H9 (cell line): Measurements from ENCODE around the gene NEUROD2. TPM values are rescaled to one million over a fixed set of nuclear protein-coding genes. Genes with fewer than 3 reads are reported as not detected.

ENCODE experiments used
- DNase-seq: peaks from one replicate; pipeline ENCODE4 v3.0.0-alpha.2; 2017
- H2AFZ ChIP-seq: one replicate; pipeline ENCODE4 v1.6.1; 2013; ENCODE audit warnings: mild to moderate bottlenecking, low read length, control low read depth, moderate library complexity
- H2AK5ac ChIP-seq: 2 replicates; pipeline ENCODE4 v1.6.1; 2013; ENCODE audit warnings: low read length, control low read depth, mixed read lengths; ENCODE audit not compliant: insufficient read length
- H2BK120ac ChIP-seq: one replicate; pipeline ENCODE4 v1.6.1; 2013; ENCODE audit warnings: low read depth, mild to moderate bottlenecking, low read length, control low read depth, inconsistent platforms; ENCODE audit not compliant: poor library complexity, severe bottlenecking
- H2BK12ac ChIP-seq: 2 replicates; pipeline ENCODE4 v1.6.1; 2013; ENCODE audit warnings: low read length, control low read depth, mixed read lengths, low read depth; ENCODE audit not compliant: insufficient read length
- H2BK15ac ChIP-seq: 2 replicates; pipeline ENCODE4 v1.6.1; 2013; ENCODE audit warnings: low read depth, low read length, control low read depth
- H2BK20ac ChIP-seq: one replicate; pipeline ENCODE4 v1.6.1; 2013; ENCODE audit warnings: low read depth, mild to moderate bottlenecking, low read length, control low read depth, inconsistent platforms; ENCODE audit not compliant: poor library complexity, severe bottlenecking
- H2BK5ac ChIP-seq: 2 replicates; pipeline ENCODE4 v1.6.1; 2013; ENCODE audit warnings: low read length, control low read depth, mixed read lengths; ENCODE audit not compliant: insufficient read length
- H3K14ac ChIP-seq: 2 replicates; pipeline ENCODE4 v1.6.1; 2013; ENCODE audit warnings: low read length, control low read depth; ENCODE audit not compliant: insufficient read depth
- H3K18ac ChIP-seq: 2 replicates; pipeline ENCODE4 v1.6.1; 2013; ENCODE audit warnings: low read depth, mild to moderate bottlenecking, mixed read lengths, low read length, control low read depth; ENCODE audit not compliant: insufficient read length
- H3K23ac ChIP-seq: 2 replicates; pipeline ENCODE4 v1.6.1; 2013; ENCODE audit warnings: low read length, control low read depth, mixed read lengths, low read depth; ENCODE audit not compliant: insufficient read length
- H3K23me2 ChIP-seq: 2 replicates; pipeline ENCODE4 v1.6.1; 2013; ENCODE audit warnings: low read depth, mild to moderate bottlenecking, mixed read lengths, low read length, control low read depth; ENCODE audit not compliant: insufficient read length, poor library complexity, severe bottlenecking
- H3K27ac ChIP-seq: 2 replicates; pipeline ENCODE4 v1.5.1; 2013; ENCODE audit warnings: low read length, control low read depth, mixed read lengths, low read depth; ENCODE audit not compliant: insufficient read length
- H3K27me3 ChIP-seq: 2 replicates; pipeline ENCODE4 v1.6.1; 2013; ENCODE audit warnings: low read length, control low read depth, inconsistent platforms; ENCODE audit not compliant: insufficient read depth
- H3K4ac ChIP-seq: 2 replicates; pipeline ENCODE4 v1.6.1; 2013; ENCODE audit warnings: low read depth, mild to moderate bottlenecking, control low read depth, inconsistent platforms, low read length, moderate library complexity
- H3K4me1 ChIP-seq: 2 replicates; pipeline ENCODE4 v1.6.1; 2013; ENCODE audit warnings: low read length, control low read depth, inconsistent platforms; ENCODE audit not compliant: insufficient read depth
- H3K4me2 ChIP-seq: 2 replicates; pipeline ENCODE4 v1.6.1; 2013; ENCODE audit warnings: low read length, control low read depth, mixed read lengths; ENCODE audit not compliant: insufficient read length, insufficient read depth
- H3K56ac ChIP-seq: 2 replicates; pipeline ENCODE4 v1.6.1; 2013; ENCODE audit warnings: low read depth, mild to moderate bottlenecking, mixed read lengths, low read length, control low read depth; ENCODE audit not compliant: insufficient read length
- H3K79me1 ChIP-seq: 2 replicates; pipeline ENCODE4 v1.6.1; 2013; ENCODE audit warnings: low read depth, mild to moderate bottlenecking, moderate library complexity, low read length, control low read depth, inconsistent platforms; ENCODE audit not compliant: insufficient read depth, poor library complexity, severe bottlenecking
- H3K79me2 ChIP-seq: 2 replicates; pipeline ENCODE4 v1.6.1; 2013; ENCODE audit warnings: low read length, control low read depth, inconsistent platforms; ENCODE audit not compliant: insufficient read depth
- H3K9ac ChIP-seq: 2 replicates; pipeline ENCODE4 v1.6.1; 2013; ENCODE audit warnings: low read length, control low read depth, mixed read lengths; ENCODE audit not compliant: insufficient read length; ENCODE audit errors: extremely low read depth
- H3K9me3 ChIP-seq: one replicate; pipeline ENCODE4 v1.6.1; 2013; ENCODE audit warnings: low read depth, low read length, inconsistent platforms; ENCODE audit not compliant: control insufficient read depth
- H3T11ph ChIP-seq: one replicate; pipeline ENCODE4 v1.6.1; 2013; ENCODE audit warnings: mild to moderate bottlenecking, low read length, control low read depth, inconsistent platforms
- H4K20me1 ChIP-seq: one replicate; pipeline ENCODE4 v1.6.1; 2013; ENCODE audit not compliant: control insufficient read depth, insufficient read length, insufficient read depth
- H4K5ac ChIP-seq: 2 replicates; pipeline ENCODE4 v1.6.1; 2013; ENCODE audit warnings: low read depth, mild to moderate bottlenecking, mixed read lengths, low read length, control low read depth; ENCODE audit not compliant: insufficient read length
- H4K8ac ChIP-seq: replicated peaks from 2 replicates; pipeline ENCODE4 v1.6.1; 2013; ENCODE audit warnings: low read length, control low read depth, mixed read lengths, low read depth; ENCODE audit not compliant: insufficient read length
- H4K91ac ChIP-seq: 2 replicates; pipeline ENCODE4 v1.6.1; 2013; ENCODE audit warnings: low read depth, mild to moderate bottlenecking, moderate library complexity, mixed read lengths, low read length, control low read depth; ENCODE audit not compliant: insufficient read length
- H3K27ac Mint-ChIP-seq, 3 experiments: 2 replicates in 2 of 3; 3 replicates in 1 of 3; pipeline ENCODE4 v1.8.0; 2020 to 2021; ENCODE audit warnings: mixed read lengths in 3 of 3, mild to moderate bottlenecking in 1 of 3, moderate library complexity in 1 of 3
- H3K27me3 Mint-ChIP-seq: 2 replicates; pipeline ENCODE4 v1.8.0; 2021; ENCODE audit warnings: low read depth, mild to moderate bottlenecking, moderate library complexity, mixed read lengths
- H3K36me3 Mint-ChIP-seq, 3 experiments: 2 replicates in 2 of 3; 3 replicates in 1 of 3; pipeline ENCODE4 v1.8.0; 2020 to 2021; ENCODE audit warnings: low read depth in 3 of 3, mixed read lengths in 3 of 3; ENCODE audit not compliant: insufficient read depth in 1 of 3
- H3K4me1 Mint-ChIP-seq, 2 experiments: 2 replicates each; pipeline ENCODE4 v1.8.0; 2020; ENCODE audit warnings: mixed read lengths in 2 of 2
- H3K4me3 Mint-ChIP-seq, 2 experiments: 2 replicates in 1 of 2; 3 replicates in 1 of 2; pipeline ENCODE4 v1.8.0; 2020 to 2021; ENCODE audit warnings: mild to moderate bottlenecking in 2 of 2, mixed read lengths in 2 of 2, moderate library complexity in 1 of 2
- H3K9me3 Mint-ChIP-seq, 2 experiments: 2 replicates in 1 of 2; 3 replicates in 1 of 2; pipeline ENCODE4 v1.8.0; 2020; ENCODE audit warnings: mild to moderate bottlenecking in 2 of 2, mixed read lengths in 2 of 2, moderate library complexity in 1 of 2
- WGBS: extraction: QIAGEN DNeasy Blood & Tissue Kit; methylation state at CpG from one replicate; pipeline ENCODE4 v1.1.7; 2013; ENCODE audit warnings: missing lambda C conversion rate, low lambda C conversion rate, mixed read lengths; ENCODE audit not compliant: insufficient read length; ENCODE audit errors: extremely low coverage; 5-methylcytosine and 5-hydroxymethylcytosine counted together
- total RNA-seq: library from RNA; stranded (reverse); gene quantifications from 2 replicates; pipeline ENCODE4 v1.2.1, GENCODE V29; 2021
- TF ChIP-seq, protein P1 (sequence below): fragments of 200-600 bp; sonication (generic); conservative IDR thresholded peaks from 3 replicates; pipeline ENCODE4 v1.8.0; 2021; ENCODE audit warnings: antibody characterized with exemption, mild to moderate bottlenecking

The NEUROD2 gene
- total RNA-seq, 1 experiment from 2014 or later: not detected

DNA sequence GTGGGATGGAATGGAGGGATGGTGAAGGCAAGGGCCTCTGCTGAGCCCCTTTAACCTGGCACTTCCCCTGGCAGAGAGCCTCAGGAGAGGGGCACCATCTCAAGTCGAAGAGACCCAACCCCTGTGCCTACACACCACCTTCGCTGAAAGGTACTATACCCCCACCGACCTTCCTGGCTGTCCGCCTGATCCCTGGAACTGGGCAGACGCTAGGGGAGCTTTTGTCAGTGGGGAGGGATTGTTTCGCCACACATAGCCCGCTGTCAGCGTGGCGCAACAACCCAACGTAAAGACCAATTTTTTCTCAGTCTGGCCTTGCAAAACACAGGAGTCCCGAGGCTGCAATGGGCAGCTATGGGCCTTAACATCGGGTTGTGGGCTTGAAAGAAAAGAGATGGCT is 22.2 kb upstream of the NEUROD2 start:
- H2AK5ac ChIP-seq: no peak overlapping the region
- H2AFZ ChIP-seq: no peak overlapping the region
- no peak overlapping the region for H2BK120ac ChIP-seq
- Mint-ChIP-seq H3K27ac (no peak overlapping the region), H3K27me3 (peaks cover 34% of the 10 kb centered on the region), H3K4me1 (peaks cover 63 to 80% of the 10 kb centered on the region in 2 experiments), H3K36me3 (no peaks in the 10 kb centered on the region; a peak in 1 of 7 replicates), H3K9me3 (no peaks in the 10 kb centered on the region; a peak in 1 of 5 replicates), H3K4me3 (no peak overlapping the region)
- peaks cover 13% of the 10 kb centered on the region; the same call in 1 of the 2 replicates for H3K27me3 ChIP-seq
- no peak overlapping the region for H2BK20ac ChIP-seq
- no peak overlapping the region for H2BK15ac ChIP-seq
- H3K27ac ChIP-seq: no peak overlapping the region
- H4K5ac ChIP-seq: no peak overlapping the region
- no peak overlapping the region for H2BK12ac ChIP-seq
- H4K8ac ChIP-seq: no peak overlapping the region
- H3K56ac ChIP-seq: no peak overlapping the region
- no peaks in the 10 kb centered on the region for H4K20me1 ChIP-seq
- H3K79me1 ChIP-seq: no peaks in the 10 kb centered on the region
- no peak overlapping the region for H3K23ac ChIP-seq
- no peak for DNase-seq
- H3T11ph ChIP-seq: no peak overlapping the region
- peaks cover 21% of the 10 kb centered on the region; the same call in 1 of the 2 replicates for H3K4me1 ChIP-seq
- no peak overlapping the region for H3K9ac ChIP-seq
- H3K4me2 ChIP-seq: no peak overlapping the region
- no peak overlapping the region for H4K91ac ChIP-seq
- no peak overlapping the region for H3K4ac ChIP-seq
- TF ChIP-seq, protein P1, sequence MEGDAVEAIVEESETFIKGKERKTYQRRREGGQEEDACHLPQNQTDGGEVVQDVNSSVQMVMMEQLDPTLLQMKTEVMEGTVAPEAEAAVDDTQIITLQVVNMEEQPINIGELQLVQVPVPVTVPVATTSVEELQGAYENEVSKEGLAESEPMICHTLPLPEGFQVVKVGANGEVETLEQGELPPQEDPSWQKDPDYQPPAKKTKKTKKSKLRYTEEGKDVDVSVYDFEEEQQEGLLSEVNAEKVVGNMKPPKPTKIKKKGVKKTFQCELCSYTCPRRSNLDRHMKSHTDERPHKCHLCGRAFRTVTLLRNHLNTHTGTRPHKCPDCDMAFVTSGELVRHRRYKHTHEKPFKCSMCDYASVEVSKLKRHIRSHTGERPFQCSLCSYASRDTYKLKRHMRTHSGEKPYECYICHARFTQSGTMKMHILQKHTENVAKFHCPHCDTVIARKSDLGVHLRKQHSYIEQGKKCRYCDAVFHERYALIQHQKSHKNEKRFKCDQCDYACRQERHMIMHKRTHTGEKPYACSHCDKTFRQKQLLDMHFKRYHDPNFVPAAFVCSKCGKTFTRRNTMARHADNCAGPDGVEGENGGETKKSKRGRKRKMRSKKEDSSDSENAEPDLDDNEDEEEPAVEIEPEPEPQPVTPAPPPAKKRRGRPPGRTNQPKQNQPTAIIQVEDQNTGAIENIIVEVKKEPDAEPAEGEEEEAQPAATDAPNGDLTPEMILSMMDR: no peak
- no peaks in the 10 kb centered on the region for H3K79me2 ChIP-seq
- H2BK5ac ChIP-seq: no peak overlapping the region
- no peaks in the 10 kb centered on the region for H3K9me3 ChIP-seq
- WGBS: no CpG with 5 or more reads among the region's 12 CpGs
- H3K18ac ChIP-seq: no peak overlapping the region
- H3K23me2 ChIP-seq: peaks cover 13% of the 10 kb centered on the region
- H3K14ac ChIP-seq: no peak overlapping the region
